HCT116 (cell line): ENCODE results near the gene ANKLE2.

Source experiments
- CBX3 ChIP-seq: IDR thresholded peaks from 2 replicates; pipeline ENCODE4 v1.6.1; 2012; ENCODE audit warnings: low read depth
- CTCF ChIP-seq, 3 experiments: fragments of 200-600 bp in 1 of 3; sonication (generic) in 1 of 3; IDR thresholded peaks in 2 of 3; conservative IDR thresholded peaks in 1 of 3; 2 replicates each; pipeline ENCODE4 v1.5.1; 2012 to 2017; ENCODE audit warnings: low read depth in 2 of 3, low read length in 2 of 3, antibody characterized with exemption in 1 of 3, borderline replicate concordance in 1 of 3, control low read depth in 1 of 3, mild to moderate bottlenecking in 1 of 3, mixed read lengths in 1 of 3, mixed run types in 1 of 3, moderate library complexity in 1 of 3; ENCODE audit not compliant: insufficient read depth in 1 of 3
- EGR1 ChIP-seq: IDR thresholded peaks from 2 replicates; pipeline ENCODE4 v1.6.1; 2012; ENCODE audit warnings: low read depth
- POLR2A ChIP-seq: IDR thresholded peaks from 2 replicates; pipeline ENCODE4 v1.7.0; 2011; ENCODE audit warnings: borderline replicate concordance; ENCODE audit not compliant: insufficient read depth, insufficient read length; ENCODE audit errors: extremely low read depth
- POLR2AphosphoS5 ChIP-seq: IDR thresholded peaks from 2 replicates; pipeline ENCODE4 v1.6.1; 2011; ENCODE audit warnings: mild to moderate bottlenecking, low read depth, low read length, moderate library complexity
- SIN3A ChIP-seq: IDR thresholded peaks from 2 replicates; pipeline ENCODE4 v1.6.1; 2012; ENCODE audit warnings: low read depth
- SP1 ChIP-seq: IDR thresholded peaks from 2 replicates; pipeline ENCODE4 v1.6.1; 2012; ENCODE audit warnings: low read depth
- YY1 ChIP-seq: IDR thresholded peaks from 2 replicates; pipeline ENCODE4 v1.6.1; 2011; ENCODE audit warnings: low read length, low read depth, moderate library complexity, mild to moderate bottlenecking; ENCODE audit not compliant: insufficient replicate concordance; ENCODE audit errors: extremely low read depth
- TF ChIP-seq, protein P1 (sequence below): IDR thresholded peaks from 2 replicates; pipeline ENCODE4 v1.6.1; 2012

GRCh38 chr12:132774159-132774558 lies 12.5 kb upstream of the ANKLE2 start:
- TF ChIP-seq CTCF (IDR thresholded peaks at IDR 0.05 in 2 of 3, conservative IDR thresholded peaks at IDR 0.05 in 1 of 3; ENCODE audit: borderline replicate concordance in 1 of 3, insufficient read depth in 1 of 3, low read depth in 2 of 3, low read length in 2 of 3) (no peak), POLR2A (no peak), SIN3A (no peak), CBX3 (no peak), YY1 (no peak), EGR1 (no peak), SP1 (no peak), POLR2AphosphoS5 (no peak)
- TF ChIP-seq, protein P1, sequence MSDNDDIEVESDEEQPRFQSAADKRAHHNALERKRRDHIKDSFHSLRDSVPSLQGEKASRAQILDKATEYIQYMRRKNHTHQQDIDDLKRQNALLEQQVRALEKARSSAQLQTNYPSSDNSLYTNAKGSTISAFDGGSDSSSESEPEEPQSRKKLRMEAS: no peak
